DMS114 treated with DMSO at 0.1 percent for 48 hours (cell line): ENCODE measurements around the gene GRK1.

Experiments used
- DNase-seq: peaks from one replicate; lab custom pipeline; 2025; ENCODE audit not compliant: unreplicated experiment; lab: John Stamatoyannopoulos, UW

GRK1 gene

DNA sequence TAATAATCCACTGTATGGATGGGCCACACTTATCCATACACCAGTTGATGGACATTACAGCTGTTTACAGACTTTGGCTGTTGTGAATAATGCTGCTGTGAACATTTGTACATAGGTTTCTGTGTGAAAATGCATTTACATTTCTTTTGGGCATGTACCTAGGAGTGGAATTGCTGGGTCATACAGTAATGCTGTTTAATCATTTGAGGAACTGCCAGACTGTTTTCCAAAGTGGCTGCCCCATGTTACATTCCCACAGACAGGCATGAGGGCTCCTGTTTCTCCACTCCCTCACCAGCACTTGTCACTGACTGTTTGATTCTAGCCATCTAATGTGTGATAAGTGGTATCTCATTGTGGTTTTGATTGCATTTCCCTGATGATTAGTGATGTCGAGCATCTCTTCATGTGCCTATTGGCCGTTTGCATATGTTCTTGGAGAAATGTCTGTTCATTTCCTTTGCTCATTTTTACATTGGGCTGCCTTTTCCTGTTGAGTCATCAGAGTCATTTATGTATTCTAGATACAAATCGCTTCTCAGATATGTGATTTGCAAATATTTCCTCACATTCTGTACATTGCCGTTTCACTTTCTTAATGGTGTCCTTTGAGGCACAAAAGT is 104.8 kb downstream of the GRK1 start:
- DNase-seq, result no peak

DNA sequence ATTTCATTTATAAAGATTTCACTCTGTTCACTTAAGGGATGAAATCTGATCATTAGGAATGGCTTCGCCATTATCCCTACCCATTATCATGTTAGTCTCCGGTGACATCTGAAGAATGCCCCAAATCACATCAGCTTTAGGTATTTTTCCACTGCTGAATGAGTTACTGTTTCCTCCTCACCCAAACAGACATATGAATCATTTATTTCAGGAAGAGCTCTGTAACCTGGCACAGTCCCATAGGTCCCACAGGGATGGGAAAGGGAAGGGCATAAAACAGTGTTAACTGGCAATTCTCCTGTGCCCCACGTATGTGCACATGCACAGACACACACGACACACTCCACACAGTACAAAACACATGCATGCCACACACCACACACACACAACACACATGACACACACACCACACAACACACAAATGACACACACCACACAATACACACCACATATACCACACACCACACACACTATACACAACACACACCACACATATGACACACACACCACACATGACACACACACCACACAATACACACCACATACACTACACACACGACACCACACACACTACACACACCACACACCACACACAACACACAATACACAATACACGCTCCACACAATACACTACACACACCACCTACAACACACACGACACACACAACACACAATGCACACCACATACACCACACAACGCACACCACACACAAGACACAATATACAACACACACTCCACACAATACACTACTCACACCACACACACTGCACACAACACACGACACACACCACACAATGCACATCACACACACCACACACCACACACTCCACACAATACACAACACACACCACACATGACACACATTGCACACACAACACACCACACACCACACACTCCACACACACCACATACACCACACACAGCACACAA is 107.4 kb downstream of the GRK1 start:
- no peak for DNase-seq

DNA sequence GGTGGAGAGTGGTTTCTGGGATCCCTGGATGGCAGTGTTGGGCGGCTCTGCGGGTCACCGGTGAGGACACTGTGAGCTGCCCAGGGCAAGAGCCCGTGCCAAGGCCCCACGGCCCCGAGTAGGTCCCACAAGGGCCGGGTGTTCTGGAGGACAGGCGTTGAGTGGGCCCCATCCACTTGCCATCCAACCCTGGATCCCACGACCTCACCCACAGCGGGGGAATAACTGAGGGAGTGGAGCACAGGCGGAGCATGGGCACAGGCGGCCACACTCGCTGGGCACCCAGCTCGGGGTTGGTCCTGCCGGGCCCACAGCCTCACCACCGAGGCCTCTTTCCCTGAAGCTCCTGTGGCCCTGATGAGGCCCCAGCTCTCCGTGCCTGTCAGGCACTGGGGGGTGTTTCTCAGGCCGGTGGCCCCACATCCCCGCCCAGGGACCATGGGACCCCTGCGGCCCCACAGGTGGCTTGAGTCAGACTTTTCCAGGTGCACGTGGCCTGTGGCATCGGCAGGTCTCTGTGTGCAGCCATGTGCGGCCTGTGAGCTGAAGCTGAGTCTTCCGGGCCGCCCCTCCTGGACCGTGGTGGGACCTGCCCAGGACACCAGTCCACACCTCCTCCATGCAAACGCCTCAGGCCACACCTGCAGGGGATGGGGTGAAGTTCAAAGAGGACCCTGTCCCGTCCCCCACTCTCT is 108.6 kb downstream of the GRK1 start:
- no peak for DNase-seq

DNA sequence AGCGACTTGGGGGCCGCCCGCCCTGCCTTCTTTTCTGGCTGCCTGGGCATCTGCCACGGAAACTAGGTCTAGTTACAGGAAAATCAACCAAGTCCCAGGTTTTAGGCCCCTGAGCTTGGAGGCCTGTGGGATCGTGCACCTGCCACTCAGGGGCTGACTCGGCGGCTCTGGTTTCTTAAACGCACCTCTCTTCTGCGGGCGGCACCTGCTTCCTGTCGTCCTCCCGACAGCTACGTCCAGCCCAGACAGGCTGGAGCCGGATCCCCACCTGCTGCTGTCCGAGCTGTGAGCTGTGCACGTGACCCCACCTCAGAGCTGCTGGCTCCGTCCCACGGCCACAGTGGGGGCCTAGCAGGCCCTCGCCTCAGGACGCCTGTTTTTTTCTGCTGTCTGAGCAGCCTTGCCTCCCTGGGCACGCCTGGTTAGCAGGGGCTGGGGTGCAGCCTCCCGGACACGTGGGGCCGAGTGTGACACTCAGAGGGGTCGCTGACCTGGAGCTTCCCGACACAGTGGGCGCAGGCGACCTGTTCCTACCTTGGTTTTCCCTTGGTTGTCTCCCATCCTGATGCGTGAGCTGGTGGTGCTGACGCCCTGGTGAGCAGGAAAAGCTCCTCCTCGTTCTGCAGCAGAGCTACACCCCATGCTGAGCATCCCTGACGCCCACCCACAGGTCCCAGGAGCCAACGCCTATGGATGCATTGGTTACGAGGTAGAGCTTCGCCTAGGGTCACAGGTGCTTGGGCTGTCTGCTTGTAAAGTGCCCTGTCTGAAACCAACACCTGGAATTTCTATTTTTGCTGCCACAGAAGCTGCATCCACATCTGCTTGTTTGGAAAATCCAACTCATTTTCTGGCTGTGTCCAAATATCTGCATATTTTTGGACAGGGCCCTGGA is 109.5 kb downstream of the GRK1 start:
- no peak for DNase-seq

DNA sequence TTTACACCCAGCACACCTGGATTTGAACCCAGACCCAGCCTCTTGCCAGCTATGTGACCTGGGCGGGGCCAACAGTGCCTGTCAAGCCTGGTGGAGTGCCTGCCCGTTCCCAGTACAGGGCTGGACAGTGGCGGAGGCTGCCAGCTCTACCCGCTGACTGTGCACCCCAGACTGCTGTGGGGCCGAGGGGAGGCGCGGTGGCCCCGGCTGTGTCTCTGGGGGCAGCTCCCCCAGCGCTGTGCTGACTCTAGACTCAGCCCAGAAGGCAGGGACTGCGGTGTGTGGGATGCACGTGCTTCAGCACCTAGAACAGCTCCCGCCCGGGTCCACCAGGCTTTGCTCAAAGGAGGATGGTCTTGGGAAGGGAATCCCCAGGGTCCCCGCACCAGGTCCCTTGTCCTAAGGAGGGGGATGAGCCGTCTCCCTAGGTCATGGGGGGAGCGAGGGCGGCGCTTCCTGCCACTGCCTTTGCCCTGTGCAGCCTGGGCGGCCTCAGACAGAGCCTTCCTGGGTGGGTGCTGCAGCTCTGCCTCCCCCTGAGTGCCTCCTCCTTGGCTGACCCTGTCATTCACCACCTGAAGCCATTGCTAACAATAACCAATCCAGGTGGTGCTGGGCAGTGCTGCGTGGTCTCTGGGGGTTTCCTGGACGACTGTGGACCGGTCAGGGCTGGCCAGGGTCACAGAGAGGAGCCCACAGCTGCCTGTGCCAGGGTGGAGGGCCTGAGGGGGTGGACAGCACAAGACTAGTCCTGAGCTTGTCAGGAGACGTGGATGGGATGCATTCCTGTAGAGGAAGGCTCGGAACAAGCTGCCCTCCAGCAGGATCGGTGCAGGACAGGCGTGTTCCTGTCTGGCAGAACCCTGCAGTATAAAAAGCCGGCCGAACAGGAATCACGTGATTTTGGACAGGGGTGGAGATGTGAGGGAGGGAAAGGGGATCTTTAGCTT is 110.6 kb downstream of the GRK1 start:
- no peak for DNase-seq

DNA sequence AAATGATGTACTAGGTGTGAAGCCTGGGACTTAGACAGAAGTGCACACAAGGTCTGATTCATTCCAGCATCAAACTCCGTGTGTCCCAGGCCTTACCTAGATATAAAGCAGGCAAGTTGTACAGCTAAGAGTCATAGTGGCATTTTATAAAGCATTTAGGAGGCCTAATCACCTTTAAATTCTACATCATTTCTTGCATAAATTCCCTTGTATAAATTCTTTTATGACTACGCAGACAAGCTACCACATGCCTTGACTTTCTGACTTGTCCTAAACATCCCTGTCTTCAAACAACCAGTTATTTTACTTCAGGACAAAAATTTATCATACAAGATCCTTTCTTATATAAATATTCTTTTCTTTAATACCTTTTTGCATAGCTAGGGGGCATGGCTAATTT is 114.6 kb downstream of the GRK1 start:
- DNase-seq, result no peak

DNA sequence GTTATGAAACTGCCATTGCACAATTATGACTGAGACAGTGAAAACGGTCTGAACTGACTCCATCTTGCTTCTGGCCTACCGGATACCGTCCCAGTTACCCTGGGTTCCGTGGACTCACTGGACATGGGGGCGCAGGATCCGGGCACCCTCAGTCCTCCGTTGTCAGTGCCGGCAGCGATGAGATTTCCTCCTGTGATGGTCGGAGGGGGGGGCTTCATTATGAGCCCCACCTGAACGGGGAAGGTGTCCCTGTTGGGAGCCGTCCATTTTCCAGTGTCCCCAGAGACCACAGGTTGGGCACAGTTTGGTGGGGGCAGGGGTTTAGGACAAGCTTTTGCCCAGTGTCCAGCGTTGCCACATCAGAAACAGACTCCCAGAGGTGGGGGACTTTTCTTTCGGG is 115.5 kb downstream of the GRK1 start:
- DNase-seq, result no peak

DNA sequence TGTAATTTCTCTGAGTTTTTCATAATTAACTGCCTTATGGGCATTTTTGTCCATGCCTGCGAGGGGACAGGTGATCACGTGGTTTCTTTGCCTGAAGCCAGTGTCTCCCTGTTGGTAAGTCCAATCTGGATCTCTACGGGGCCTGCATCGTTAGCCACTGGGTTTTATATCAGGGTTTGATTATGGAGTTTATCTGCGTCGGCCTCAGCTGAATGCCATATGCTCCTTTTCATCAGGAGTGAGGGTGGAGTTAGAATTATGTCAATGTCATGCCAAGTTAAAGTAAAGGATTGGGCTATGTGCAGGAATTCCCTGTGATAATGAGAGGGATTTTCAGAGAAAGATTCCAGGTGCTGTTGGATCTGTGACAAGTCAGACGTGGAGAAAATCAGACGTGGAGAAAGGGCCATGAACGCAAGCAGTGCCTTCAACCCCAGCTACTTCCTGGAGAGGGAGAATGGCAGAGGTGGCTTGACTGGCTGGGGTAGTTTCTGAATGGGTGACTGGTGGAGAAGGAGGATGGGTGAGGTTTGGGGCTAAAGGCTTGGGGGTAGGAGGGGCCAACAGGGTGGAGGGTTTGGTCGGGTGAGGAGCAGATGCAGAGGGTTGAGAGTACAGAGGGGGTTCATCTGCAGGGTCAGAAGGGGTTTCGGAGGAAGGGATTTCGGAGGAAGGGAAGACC is 116.3 kb downstream of the GRK1 start:
- no peak for DNase-seq

DNA sequence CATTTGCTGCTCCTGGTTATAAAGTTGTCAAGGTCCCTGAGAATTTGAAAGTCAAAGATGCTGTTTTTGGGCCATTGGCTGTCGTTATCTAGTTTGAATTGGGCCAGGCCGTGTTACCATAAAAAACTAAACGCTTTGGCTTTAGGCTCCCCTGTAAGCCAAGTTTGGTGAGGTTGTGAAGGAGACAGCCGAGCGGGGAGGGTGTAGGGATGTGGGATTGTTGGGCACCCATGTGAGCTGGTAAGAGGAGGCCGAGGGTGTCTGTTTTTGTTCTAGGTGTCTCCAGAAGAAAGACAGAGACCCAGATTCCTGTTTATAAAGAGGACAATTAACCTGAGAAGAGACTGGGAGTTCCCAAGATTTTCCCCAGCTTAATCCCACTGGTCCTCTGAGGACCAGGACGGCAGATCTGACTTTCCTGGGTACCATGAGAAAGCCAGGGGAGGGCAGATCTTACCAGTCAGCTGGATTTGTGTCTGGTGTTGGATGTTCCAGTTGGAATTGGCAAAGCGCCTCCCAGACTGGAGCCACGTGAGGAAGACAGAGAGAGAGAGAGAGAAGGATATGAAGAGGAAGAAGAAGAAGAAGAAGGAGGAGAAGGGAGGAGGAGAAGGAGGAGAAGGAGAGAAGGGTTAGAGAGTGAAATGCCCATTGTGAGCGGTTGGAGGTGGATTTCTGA is 117.1 kb downstream of the GRK1 start:
- DNase-seq, result no peak

DNA sequence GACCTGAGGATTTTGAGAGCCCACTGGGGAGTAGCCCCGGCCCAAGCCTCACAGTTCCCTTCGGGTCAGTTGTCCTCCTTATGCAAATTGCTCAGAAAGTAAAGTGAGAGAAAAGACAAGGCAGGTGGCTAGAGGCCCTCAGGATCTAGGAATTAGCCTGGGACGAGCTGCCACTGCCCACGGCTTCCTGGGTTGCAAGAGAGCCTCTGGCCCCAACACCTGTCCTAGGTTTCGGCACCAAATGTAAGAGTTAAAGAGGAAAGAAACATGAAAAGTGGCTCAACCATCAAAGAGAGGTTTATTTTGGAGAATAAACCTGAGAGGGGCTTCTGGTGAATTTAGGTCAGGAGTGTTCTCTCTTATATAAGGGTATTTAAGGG is 117.6 kb downstream of the GRK1 start:
- DNase-seq, result no peak

DNA sequence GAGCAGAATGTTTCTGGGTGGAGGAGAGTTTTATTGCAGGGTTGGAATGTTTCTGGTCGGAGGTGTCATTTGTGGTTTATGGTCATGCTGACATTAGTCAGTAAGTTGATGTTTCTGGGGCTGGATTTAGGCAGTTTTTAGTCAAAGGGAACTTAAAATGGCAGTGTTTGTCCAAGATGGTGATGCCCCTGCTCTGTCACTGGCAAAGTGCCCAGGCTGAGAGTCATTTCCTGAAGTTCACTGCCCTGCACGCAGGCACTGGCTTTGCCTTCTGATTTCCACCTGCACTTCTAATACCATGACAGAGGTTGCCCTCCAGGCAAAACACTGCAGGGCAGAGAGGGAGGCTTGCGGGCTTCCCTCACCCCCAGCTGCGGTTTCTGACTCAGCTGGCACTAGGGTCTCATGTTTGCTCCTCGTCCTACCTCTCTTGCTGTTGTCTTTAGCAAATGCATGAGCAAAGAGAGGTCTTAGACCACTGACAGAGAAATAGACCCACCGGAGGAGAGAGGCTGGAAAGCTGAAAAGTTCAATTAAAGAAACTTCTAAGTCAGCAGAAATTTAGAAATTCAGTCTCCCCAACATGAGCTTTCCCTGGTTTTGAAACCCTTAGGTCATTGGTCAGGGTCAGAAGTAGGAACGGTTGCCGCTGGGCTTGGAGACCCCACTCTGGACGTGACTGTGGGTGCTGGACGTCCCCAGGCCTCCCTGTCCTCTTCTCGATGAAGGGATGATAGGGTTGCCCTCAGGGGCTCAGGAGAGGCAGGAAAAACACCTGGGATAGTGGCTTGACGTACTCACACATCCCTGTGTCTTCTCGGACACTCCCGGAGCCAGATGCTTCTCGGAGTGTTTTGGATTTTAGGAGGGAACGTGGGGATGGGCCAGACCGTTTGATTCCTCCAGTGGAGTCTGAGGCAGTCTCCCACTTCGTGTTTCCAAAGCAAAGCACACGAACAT is 118.3 kb downstream of the GRK1 start:
- no peak for DNase-seq

DNA sequence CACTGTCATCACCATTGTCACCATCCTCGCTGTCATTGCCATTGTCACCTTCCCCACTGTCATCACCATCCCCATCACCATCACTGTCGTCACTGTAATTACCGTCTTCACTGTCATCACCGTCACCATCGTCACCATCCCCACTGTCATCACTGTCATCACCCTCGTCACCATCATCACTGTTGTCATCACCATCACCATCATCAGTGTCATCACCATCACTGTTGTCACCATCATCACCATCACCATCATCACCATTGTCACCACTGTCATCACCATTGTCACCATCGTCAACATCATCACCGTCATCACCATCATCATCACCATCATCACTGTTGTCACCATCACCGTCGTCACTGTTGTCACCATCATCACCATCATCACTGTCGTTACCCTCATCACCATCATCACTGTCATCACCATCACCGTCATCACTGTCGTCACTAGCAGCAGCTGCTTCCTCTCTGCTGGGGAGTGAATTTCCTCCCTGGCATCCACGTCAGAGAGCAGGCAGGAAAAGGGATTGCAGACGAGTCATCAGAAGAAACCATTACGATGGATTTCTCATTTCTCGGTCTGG is 119.3 kb downstream of the GRK1 start:
- DNase-seq, result no peak
